GM12878 (cell line): ENCODE results near the gene CACHD1. TPM values are rescaled to one million over a fixed set of nuclear protein-coding genes. Genes with fewer than 3 reads are reported as not detected.

ENCODE experiments used
- ATAC-seq: fragments of 200-7000 bp; cut with Tn5 transposase; 3 replicates; pipeline ENCODE4 v1.9.1; 2020; ENCODE audit warnings: mild to moderate bottlenecking, moderate library complexity
- BruUV-seq: library from RNA; stranded (reverse); fragments of 400-500 nt; replicated peaks from 2 replicates; lab custom pipeline; 2021; lab: Mats Ljungman, UMichigan
- CTCF ChIA-PET: fragments of 300-600 bp; sonication (Branson Sonifier 250); formaldehyde crosslinking; extraction: SDS; loops from one replicate; lab custom pipeline; 2021; ENCODE audit warnings: inconsistent platforms; lab: Yijun Ruan, JAX
- POLR2A ChIA-PET: fragments of 350-600 bp; formaldehyde crosslinking; extraction: SDS; loops from one replicate; lab custom pipeline; 2021; ENCODE audit warnings: inconsistent platforms; lab: Charles Lee
- RAD21 ChIA-PET: fragments of 300-600 bp; sonication (Branson Sonifier 250); formaldehyde crosslinking; loops from one replicate; lab custom pipeline; 2023; ENCODE audit warnings: antibody characterized with exemption; ENCODE audit not compliant: unreplicated experiment; lab: Charles Lee
- SMC1A ChIA-PET: fragments of 300-600 bp; sonication (Branson Sonifier 250); formaldehyde crosslinking; loops from one replicate; lab custom pipeline; 2023; ENCODE audit not compliant: unreplicated experiment, uncharacterized antibody; lab: Charles Lee
- DNase-seq: peaks from one replicate; pipeline ENCODE4 v3.0.0-alpha.2; 2011; ENCODE audit warnings: low read depth, low spot score
- FAIRE-seq: peaks from 3 replicates; lab custom pipeline; 2011; peaks lifted over from hg19 to GRCh38; lab: Jason Lieb, UNC
- H2AFZ ChIP-seq: 2 replicates; pipeline ENCODE4 v1.6.0; 2011; ENCODE audit warnings: low read depth, low read length, control low read depth; ENCODE audit not compliant: control insufficient read depth
- H3K27ac ChIP-seq: 2 replicates; pipeline ENCODE4 v1.5.1; 2011; ENCODE audit warnings: control low read depth; ENCODE audit not compliant: control insufficient read depth, insufficient read depth
- H3K27me3 ChIP-seq, 2 experiments: replicated peaks in 1 of 2; 2 replicates each; pipeline versions ENCODE4 v1.6.0 to v1.6.1; 2011; ENCODE audit warnings: low read length in 1 of 2; ENCODE audit not compliant: control insufficient read depth in 2 of 2, insufficient read depth in 2 of 2
- H3K36me3 ChIP-seq, 2 experiments: 2 replicates each; pipeline ENCODE4 v1.5.1; 2011; ENCODE audit warnings: low read length in 1 of 2; ENCODE audit not compliant: control insufficient read depth in 2 of 2, insufficient read depth in 2 of 2
- H3K4me1 ChIP-seq: 2 replicates; pipeline ENCODE4 v1.6.1; 2011; ENCODE audit warnings: mild to moderate bottlenecking, low read length, moderate library complexity, mixed read lengths; ENCODE audit not compliant: control insufficient read depth, insufficient read depth
- H3K4me2 ChIP-seq: 2 replicates; pipeline ENCODE4 v1.6.0; 2011; ENCODE audit warnings: control low read depth; ENCODE audit not compliant: control insufficient read depth, insufficient read depth
- H3K4me3 ChIP-seq: fragments of 200-600 bp; sonication (generic); 2 replicates; pipeline ENCODE4 v1.5.1; 2016
- H3K79me2 ChIP-seq: 2 replicates; pipeline ENCODE4 v1.6.0; 2011; ENCODE audit warnings: low read length; ENCODE audit not compliant: control insufficient read depth, insufficient read depth
- H3K9ac ChIP-seq: 2 replicates; pipeline ENCODE4 v1.8.0; 2011; ENCODE audit warnings: low read length, control low read depth, mixed read lengths; ENCODE audit not compliant: control insufficient read depth, insufficient read depth
- H3K9me3 ChIP-seq: replicated peaks from 3 replicates; pipeline ENCODE4 v1.5.1; 2011; ENCODE audit warnings: mild to moderate bottlenecking, low read length; ENCODE audit not compliant: control insufficient read depth, insufficient read depth
- H4K20me1 ChIP-seq: 2 replicates; pipeline ENCODE4 v1.6.0; 2011; ENCODE audit not compliant: control insufficient read depth, insufficient read depth
- CEBPB ChIP-seq, 2 experiments: fragments of 150-350 bp in 1 of 2; IDR thresholded peaks; 2 replicates each; pipeline ENCODE4 v1.6.1; 2012 to 2014; ENCODE audit warnings: low read depth in 2 of 2, low read length in 2 of 2, borderline replicate concordance in 1 of 2, inconsistent platforms in 1 of 2
- EP300 ChIP-seq, 2 experiments: fragments of 150-350 bp in 1 of 2; IDR thresholded peaks; 2 replicates each; pipeline ENCODE4 v1.6.1; 2011 to 2012; ENCODE audit warnings: low read depth in 2 of 2, low read length in 2 of 2, borderline replicate concordance in 1 of 2, improper control_type of control experiment in 1 of 2, inconsistent platforms in 1 of 2; ENCODE audit not compliant: control insufficient read depth in 1 of 2
- FOXK2 ChIP-seq: fragments of 450-650 bp; IDR thresholded peaks from 2 replicates; pipeline ENCODE4 v1.6.1; 2017; ENCODE audit warnings: mild to moderate bottlenecking, moderate library complexity
- HDGF ChIP-seq: fragments of 450-650 bp; IDR thresholded peaks from 2 replicates; pipeline ENCODE4 v1.6.1; 2016; ENCODE audit warnings: antibody characterized with exemption
- KAT2A ChIP-seq: conservative IDR thresholded peaks from 2 replicates; pipeline ENCODE4 v1.6.1; 2011; ENCODE audit warnings: low read depth, low read length; ENCODE audit not compliant: control insufficient read depth
- MTA3 ChIP-seq: IDR thresholded peaks from 2 replicates; pipeline ENCODE4 v1.6.1; 2012; ENCODE audit warnings: low read length, inconsistent platforms, borderline replicate concordance
- NFXL1 ChIP-seq: fragments of 450-650 bp; IDR thresholded peaks from 2 replicates; pipeline ENCODE4 v1.6.1; 2017; ENCODE audit warnings: antibody characterized with exemption, mild to moderate bottlenecking, borderline replicate concordance
- SREBF1 ChIP-seq: IDR thresholded peaks from 2 replicates; pipeline ENCODE4 v1.6.1; 2012; ENCODE audit warnings: mild to moderate bottlenecking, low read length
- SUZ12 ChIP-seq: fragments of 200-600 bp; sonication (generic); IDR thresholded peaks from one replicate; pipeline ENCODE4 v1.6.1; 2018; ENCODE audit warnings: antibody characterized with exemption, mild to moderate bottlenecking; ENCODE audit not compliant: unreplicated experiment
- TARDBP ChIP-seq: IDR thresholded peaks from 2 replicates; pipeline ENCODE4 v1.6.1; 2016; ENCODE audit warnings: borderline replicate concordance
- ZNF274 ChIP-seq: IDR thresholded peaks from one replicate; pipeline ENCODE4 v1.8.0; 2011; ENCODE audit not compliant: insufficient read length, insufficient read depth
- WGBS: methylation state at CpG from one replicate; pipeline ENCODE4 v1.1.6; 2016; ENCODE audit warnings: low lambda C conversion rate; ENCODE audit not compliant: insufficient replicate concordance, insufficient coverage; ENCODE audit errors: missing lambda C conversion rate; 5-methylcytosine and 5-hydroxymethylcytosine counted together
- in situ Hi-C: fragments of 300-500 bp; cut with MboI; formaldehyde crosslinking; loops from 9 replicates; pipeline ENCODE4 v1.14.3; 2018; ENCODE audit warnings: mixed read lengths
- intact Hi-C: fragments of 100-400 bp; cut with micrococcal nuclease; formaldehyde crosslinking; loops from one replicate; pipeline ENCODE4 v1.14.2; 2022; ENCODE audit not compliant: unreplicated experiment
- polyA plus RNA-seq, 11 experiments: library from polyadenylated mRNA; depleted of rRNA in 4 of 11; unstranded in 6 of 11; stranded (reverse) in 5 of 11; fragments of >200 nt; fragmentation: Nextera tagmentation in 4 of 11; fragmentation: Illumina TruSeq in 1 of 11; extraction: Ambion mirVana in 4 of 11; extraction: Trizol in 1 of 11; gene quantifications; 1 replicate in 1 of 11; 2 replicates in 10 of 11; pipeline versions ENCODE4 v1.2.1 to v1.2.3, GENCODE V29; 2011 to 2016; ENCODE audit warnings: inconsistent platforms in 2 of 11, missing spikeins in 2 of 11, low read depth in 1 of 11
- total RNA-seq, 4 experiments: library from RNA; depleted of rRNA in 3 of 4; stranded (reverse); fragments of >200 nt in 3 of 4; fragmentation: Illumina TruSeq in 1 of 4; extraction: Trizol in 1 of 4; gene quantifications; 2 replicates each; pipeline versions ENCODE4 v1.2.1 to v1.2.3, GENCODE V29; 2013 to 2021
- TF ChIP-seq, protein P1 (sequence below): fragments of 450-650 bp; IDR thresholded peaks from 2 replicates; pipeline ENCODE4 v1.6.1; 2014; ENCODE audit warnings: mild to moderate bottlenecking
- TF ChIP-seq, protein P2 (sequence below): fragments of 450-650 bp; IDR thresholded peaks from 2 replicates; pipeline ENCODE4 v1.6.1; 2018; ENCODE audit warnings: mild to moderate bottlenecking, low read depth, moderate library complexity; ENCODE audit not compliant: partially characterized antibody

The CACHD1 gene
- total and polyA plus RNA-seq, 10 of the 15 experiments (the other 5 are each of a cell fraction or from before 2014, with no cell fraction given) = 0.03 TPM; not detected in 9

DNA sequence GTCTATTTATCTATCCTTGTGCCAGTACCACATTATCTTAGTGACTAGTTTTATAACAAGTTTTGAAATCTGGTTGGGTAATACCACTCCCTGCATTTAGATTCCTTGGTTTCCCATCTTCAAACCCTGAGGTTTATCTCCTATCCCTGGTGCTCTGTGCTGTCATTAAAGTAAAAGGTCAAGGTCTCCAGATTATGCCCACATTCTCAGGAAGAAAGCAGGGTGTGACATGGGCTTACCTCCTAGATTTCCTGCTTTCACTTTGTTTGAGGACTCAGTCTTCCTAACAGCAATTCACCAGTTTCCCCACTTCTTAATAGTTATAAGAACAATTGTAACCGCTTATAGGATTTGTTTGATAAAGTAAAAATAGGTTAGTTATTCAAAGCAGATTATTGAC lies 86.0 kb downstream of the CACHD1 start (continued):
- TF ChIP-seq KAT2A (no peak), CEBPB (IDR thresholded peaks at IDR 0.05; ENCODE audit: borderline replicate concordance in 1 of 2, low read depth in 2 of 2, low read length in 2 of 2) (no peak), SUZ12 (no peak), NFXL1 (no peak), FOXK2 (no peak), MTA3 (no peak)
- TF ChIP-seq, protein P1, sequence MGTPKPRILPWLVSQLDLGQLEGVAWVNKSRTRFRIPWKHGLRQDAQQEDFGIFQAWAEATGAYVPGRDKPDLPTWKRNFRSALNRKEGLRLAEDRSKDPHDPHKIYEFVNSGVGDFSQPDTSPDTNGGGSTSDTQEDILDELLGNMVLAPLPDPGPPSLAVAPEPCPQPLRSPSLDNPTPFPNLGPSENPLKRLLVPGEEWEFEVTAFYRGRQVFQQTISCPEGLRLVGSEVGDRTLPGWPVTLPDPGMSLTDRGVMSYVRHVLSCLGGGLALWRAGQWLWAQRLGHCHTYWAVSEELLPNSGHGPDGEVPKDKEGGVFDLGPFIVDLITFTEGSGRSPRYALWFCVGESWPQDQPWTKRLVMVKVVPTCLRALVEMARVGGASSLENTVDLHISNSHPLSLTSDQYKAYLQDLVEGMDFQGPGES = no peak
- TF ChIP-seq, protein P2, sequence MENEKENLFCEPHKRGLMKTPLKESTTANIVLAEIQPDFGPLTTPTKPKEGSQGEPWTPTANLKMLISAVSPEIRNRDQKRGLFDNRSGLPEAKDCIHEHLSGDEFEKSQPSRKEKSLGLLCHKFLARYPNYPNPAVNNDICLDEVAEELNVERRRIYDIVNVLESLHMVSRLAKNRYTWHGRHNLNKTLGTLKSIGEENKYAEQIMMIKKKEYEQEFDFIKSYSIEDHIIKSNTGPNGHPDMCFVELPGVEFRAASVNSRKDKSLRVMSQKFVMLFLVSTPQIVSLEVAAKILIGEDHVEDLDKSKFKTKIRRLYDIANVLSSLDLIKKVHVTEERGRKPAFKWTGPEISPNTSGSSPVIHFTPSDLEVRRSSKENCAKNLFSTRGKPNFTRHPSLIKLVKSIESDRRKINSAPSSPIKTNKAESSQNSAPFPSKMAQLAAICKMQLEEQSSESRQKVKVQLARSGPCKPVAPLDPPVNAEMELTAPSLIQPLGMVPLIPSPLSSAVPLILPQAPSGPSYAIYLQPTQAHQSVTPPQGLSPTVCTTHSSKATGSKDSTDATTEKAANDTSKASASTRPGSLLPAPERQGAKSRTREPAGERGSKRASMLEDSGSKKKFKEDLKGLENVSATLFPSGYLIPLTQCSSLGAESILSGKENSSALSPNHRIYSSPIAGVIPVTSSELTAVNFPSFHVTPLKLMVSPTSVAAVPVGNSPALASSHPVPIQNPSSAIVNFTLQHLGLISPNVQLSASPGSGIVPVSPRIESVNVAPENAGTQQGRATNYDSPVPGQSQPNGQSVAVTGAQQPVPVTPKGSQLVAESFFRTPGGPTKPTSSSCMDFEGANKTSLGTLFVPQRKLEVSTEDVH = no peak

DNA sequence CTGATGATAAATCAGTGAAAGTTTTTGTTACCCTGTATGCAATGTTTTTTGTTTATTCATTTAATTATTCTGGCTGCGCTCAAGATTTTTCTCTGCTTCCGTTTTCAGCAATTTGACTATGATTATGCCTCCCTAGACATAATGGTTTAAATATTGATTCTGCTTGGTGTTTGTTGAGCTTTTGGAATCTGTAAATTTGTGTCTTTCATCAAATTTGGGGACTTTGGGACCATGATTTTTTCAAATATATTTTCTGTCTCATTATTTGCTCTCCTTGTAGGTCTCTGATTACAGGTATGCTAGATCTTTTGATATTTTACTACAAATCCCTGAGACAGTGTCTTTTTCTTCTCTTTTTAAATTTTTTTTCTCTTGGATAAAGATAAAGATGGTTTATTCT lies 92.1 kb downstream of the CACHD1 start:
- H3K4me2 ChIP-seq = no peak overlapping the region
- ATAC-seq = no peak
- in situ Hi-C loops = no loop called here
- RAD21 ChIA-PET = no interaction called here
- no peak overlapping the region for H3K4me3 ChIP-seq
- no peak for FAIRE-seq
- no peak overlapping the region for H3K27ac ChIP-seq
- H3K9me3 ChIP-seq = no peaks in the 10 kb centered on the region
- CTCF ChIA-PET = no interaction called here
- no TSS peak for BruUV-seq
- no peaks in the 10 kb centered on the region for H3K36me3 ChIP-seq
- no peaks in the 10 kb centered on the region for H3K79me2 ChIP-seq
- H2AFZ ChIP-seq = no peak overlapping the region
- POLR2A ChIA-PET = no interaction called here
- TF ChIP-seq SREBF1 (no peak), HDGF (no peak), TARDBP (no peak), EP300 (IDR thresholded peaks at IDR 0.05; ENCODE audit: borderline replicate concordance in 1 of 2, control insufficient read depth in 1 of 2, low read depth in 2 of 2, low read length in 2 of 2) (no peak), ZNF274 (no peak)
- TF ChIP-seq, all 136 proteins: peak for 0
- Histone ChIP-seq H3K9ac (no peak overlapping the region), H4K20me1 (no peaks in the 10 kb centered on the region), H3K4me1 (no peaks in the 10 kb centered on the region), H3K27me3 (no peaks in the 10 kb centered on the region)
- no peak for DNase-seq
- WGBS = 65% methylated on average over 2 of the region's 2 CpGs
- intact Hi-C loops = no loop called here
- SMC1A ChIA-PET = no interaction called here
